Measurements from ENCODE around the gene SMYD3. TPM values are rescaled to one million over a fixed set of nuclear protein-coding genes. Genes with fewer than 3 reads are reported as not detected.

SMYD3 gene
- total RNA-seq, 1 donor from 2014 or later, result 23.8 TPM

- DNase-seq (ENCODE audit: low read depth), result no peak
- no peak for TF ChIP-seq CTCF (conservative IDR thresholded peaks at IDR 0.05; ENCODE audit: low read depth, low read length)
- no peak overlapping the region for H3K4me3 ChIP-seq (ENCODE audit: low read depth, low read length)
Measured at GRCh38 chr1:245965398-245965797, 541.7 kb downstream of the SMYD3 start.

- H3K4me3 ChIP-seq (ENCODE audit: low read depth, low read length), result no peak overlapping the region
- no peak for TF ChIP-seq CTCF (conservative IDR thresholded peaks at IDR 0.05; ENCODE audit: low read depth, low read length)
- no peak for DNase-seq (ENCODE audit: low read depth)
Measured at GRCh38 chr1:245963649-245964048, 543.4 kb downstream of the SMYD3 start.

GRCh38 chr1:245962453-245962852 is 544.6 kb downstream of the SMYD3 start:
- H3K4me3 ChIP-seq (ENCODE audit: low read depth, low read length), result no peak overlapping the region
- no peak for TF ChIP-seq CTCF (conservative IDR thresholded peaks at IDR 0.05; ENCODE audit: low read depth, low read length)
- DNase-seq (ENCODE audit: low read depth), result no peak

- no peak for DNase-seq (ENCODE audit: low read depth)
- TF ChIP-seq CTCF (conservative IDR thresholded peaks at IDR 0.05; ENCODE audit: low read depth, low read length), result no peak
- H3K4me3 ChIP-seq (ENCODE audit: low read depth, low read length), result no peak overlapping the region
Measured at GRCh38 chr1:245961137-245961540, 545.9 kb downstream of the SMYD3 start.

- no peak overlapping the region for H3K4me3 ChIP-seq (ENCODE audit: low read depth, low read length)
- TF ChIP-seq CTCF (conservative IDR thresholded peaks at IDR 0.05; ENCODE audit: low read depth, low read length), result no peak
- DNase-seq (ENCODE audit: low read depth), result no peak
Measured at GRCh38 chr1:245960171-245960570, 546.9 kb downstream of the SMYD3 start.

- no peak for DNase-seq (ENCODE audit: low read depth)
- H3K4me3 ChIP-seq (ENCODE audit: low read depth, low read length), result no peak overlapping the region
- TF ChIP-seq CTCF (conservative IDR thresholded peaks at IDR 0.05; ENCODE audit: low read depth, low read length), result no peak
Measured at GRCh38 chr1:245958016-245958415, 549.1 kb downstream of the SMYD3 start.

GRCh38 chr1:245957427-245957826 is 549.7 kb downstream of the SMYD3 start:
- H3K4me3 ChIP-seq (ENCODE audit: low read depth, low read length), result no peak overlapping the region
- no peak for TF ChIP-seq CTCF (conservative IDR thresholded peaks at IDR 0.05; ENCODE audit: low read depth, low read length)
- DNase-seq (ENCODE audit: low read depth), result no peak
